Measurements from ENCODE around the gene TSSK3.

The TSSK3 gene

GRCh38 chr1:32362474-32363313, at the start of gene TSSK3, which contains the start of gene FAM229A:
Gene TSSK3 (plus strand): TSS chr1:32362539. CDS start chr1:32362702, 163 bp downstream.
Gene FAM229A (minus strand): TSS chr1:32362485. CDS start chr1:32362091, 394 bp downstream.
- no peak for DNase-seq (ENCODE audit: low read depth)

GRCh38 chr1:32316903-32317277, 45.4 kb upstream of the TSSK3 start:
- DNase-seq (ENCODE audit: low read depth), result no peak

- DNase-seq (ENCODE audit: low read depth), result no peak
These were observed 44.0 kb upstream of the TSSK3 start for GRCh38 chr1:32318127-32318869.

- no peak for DNase-seq (ENCODE audit: low read depth)
These were observed 40.5 kb upstream of the TSSK3 start for GRCh38 chr1:32321712-32322291.

GRCh38 chr1:32327204-32327603, 35.1 kb upstream of the TSSK3 start:
- DNase-seq (ENCODE audit: low read depth), result no peak

- DNase-seq (ENCODE audit: low read depth), result no peak
These were observed 32.3 kb upstream of the TSSK3 start for GRCh38 chr1:32329931-32330466.

- no peak for DNase-seq (ENCODE audit: low read depth)
These were observed 31.7 kb upstream of the TSSK3 start for GRCh38 chr1:32330558-32331151.

- DNase-seq (ENCODE audit: low read depth), result no peak
These were observed 30.8 kb upstream of the TSSK3 start for GRCh38 chr1:32331549-32331948.

GRCh38 chr1:32332290-32333079, 29.9 kb upstream of the TSSK3 start:
- DNase-seq (ENCODE audit: low read depth), result no peak

GRCh38 chr1:32333251-32333963, 28.9 kb upstream of the TSSK3 start:
- no peak for DNase-seq (ENCODE audit: low read depth)

- no peak for DNase-seq (ENCODE audit: low read depth)
These were observed 28.0 kb upstream of the TSSK3 start for GRCh38 chr1:32334274-32334861.

GRCh38 chr1:32334864-32335534, 27.3 kb upstream of the TSSK3 start:
- peak; percentile 61 for DNase-seq (ENCODE audit: low read depth)

- DNase-seq (ENCODE audit: low read depth), result no peak
These were observed 26.9 kb upstream of the TSSK3 start for GRCh38 chr1:32335535-32335789.

- peak; percentile 81 for DNase-seq (ENCODE audit: low read depth)
These were observed 26.3 kb upstream of the TSSK3 start, which contains the start of gene MARCKSL1 for GRCh38 chr1:32335790-32336590. Gene MARCKSL1 (minus strand): TSS chr1:32336233. CDS start chr1:32336033, 200 bp downstream.

- DNase-seq (ENCODE audit: low read depth), result no peak
These were observed 25.8 kb upstream of the TSSK3 start for GRCh38 chr1:32336591-32336932.

- peak; percentile 52 for DNase-seq (ENCODE audit: low read depth)
These were observed 25.2 kb upstream of the TSSK3 start for GRCh38 chr1:32336963-32337675.

GRCh38 chr1:32337855-32338636, 24.3 kb upstream of the TSSK3 start:
- DNase-seq (ENCODE audit: low read depth), result no peak
